DND-41 (cell line): ENCODE results near the gene DUSP8.
"Not testable (repeated sequence)": the region's sequence is repeated elsewhere in the genome, so short reads cannot be mapped to it uniquely, and the experiment has no call there.

Source experiments
- ATAC-seq: fragments of 200-7000 bp; cut with Tn5 transposase; 3 replicates; pipeline ENCODE4 v1.9.1; 2021; ENCODE audit warnings: low read depth; ENCODE audit not compliant: insufficient read depth
- DNase-seq: peaks from one replicate; pipeline ENCODE4 v3.0.0-alpha.2; 2020
- H2AFZ ChIP-seq: 2 replicates; pipeline ENCODE4 v1.6.0; 2012; ENCODE audit warnings: low read depth, low read length
- H3K27ac ChIP-seq: 2 replicates; pipeline ENCODE4 v1.5.1; 2012; ENCODE audit warnings: low read length, inconsistent platforms
- H3K27me3 ChIP-seq: fragments of 200-600 bp; sonication (generic); 2 replicates; pipeline ENCODE4 v1.6.0; 2012; ENCODE audit warnings: low read length, mild to moderate bottlenecking, inconsistent platforms; ENCODE audit not compliant: insufficient read depth, poor library complexity
- H3K36me3 ChIP-seq: 2 replicates; pipeline ENCODE4 v1.5.1; 2012; ENCODE audit warnings: low read length, inconsistent platforms; ENCODE audit not compliant: insufficient read depth
- H3K4me1 ChIP-seq: 2 replicates; pipeline ENCODE4 v1.5.1; 2012; ENCODE audit warnings: mild to moderate bottlenecking, low read length; ENCODE audit not compliant: insufficient read depth
- H3K4me2 ChIP-seq: 2 replicates; pipeline ENCODE4 v1.6.0; 2012; ENCODE audit warnings: mild to moderate bottlenecking, moderate library complexity, low read length, inconsistent platforms; ENCODE audit not compliant: insufficient read depth
- H3K4me3 ChIP-seq, 2 experiments: fragments of 200-600 bp in 1 of 2; shearing (Covaris generic) in 1 of 2; 2 replicates each; pipeline ENCODE4 v1.5.1; 2012 to 2016; ENCODE audit warnings: inconsistent platforms in 2 of 2, low read length in 2 of 2, mild to moderate bottlenecking in 2 of 2, low read depth in 1 of 2, moderate library complexity in 1 of 2
- H3K79me2 ChIP-seq: 2 replicates; pipeline ENCODE4 v1.6.0; 2012; ENCODE audit warnings: low read length, inconsistent platforms; ENCODE audit not compliant: insufficient read depth
- H3K9ac ChIP-seq: 2 replicates; pipeline ENCODE4 v1.6.0; 2012; ENCODE audit warnings: low read depth, mild to moderate bottlenecking, inconsistent platforms, low read length, moderate library complexity
- H3K9me3 ChIP-seq: 2 replicates; pipeline ENCODE4 v1.5.1; 2012; ENCODE audit warnings: low read length, moderate library complexity, mild to moderate bottlenecking, inconsistent platforms; ENCODE audit not compliant: insufficient read depth, severe bottlenecking
- H4K20me1 ChIP-seq: 2 replicates; pipeline ENCODE4 v1.6.0; 2012; ENCODE audit warnings: low read length; ENCODE audit not compliant: insufficient read depth
- CTCF ChIP-seq: IDR thresholded peaks from 2 replicates; pipeline ENCODE4 v1.5.1; 2012; ENCODE audit warnings: borderline replicate concordance, low read length, moderate library complexity, mild to moderate bottlenecking; ENCODE audit not compliant: poor library complexity, severe bottlenecking; ENCODE audit errors: extremely low read depth
- EZH2 ChIP-seq: IDR thresholded peaks from 3 replicates; pipeline ENCODE4 v1.6.1; 2012; ENCODE audit warnings: borderline replicate concordance, low read depth, mild to moderate bottlenecking, moderate library complexity, low read length, inconsistent platforms; ENCODE audit not compliant: severe bottlenecking

DUSP8 gene

GRCh38 chr11:1598816-1599215 is 26.7 kb upstream of the DUSP8 start:
- Histone ChIP-seq H2AFZ (no peak overlapping the region), H3K36me3 (no peaks in the 10 kb centered on the region), H3K27me3 (peaks cover 8% of the 10 kb centered on the region), H3K4me2 (no peak overlapping the region), H3K9me3 (no peaks in the 10 kb centered on the region), H4K20me1 (no peaks in the 10 kb centered on the region), H3K27ac (no peak overlapping the region), H3K4me1 (no peaks in the 10 kb centered on the region), H3K9ac (no peak overlapping the region), H3K4me3 (no peak overlapping the region), H3K79me2 (no peaks in the 10 kb centered on the region)
- DNase-seq, result no peak
- TF ChIP-seq EZH2, result no peak
- TF ChIP-seq CTCF, result no peak
- ATAC-seq, result no peak

GRCh38 chr11:1598406-1598805 is 26.3 kb upstream of the DUSP8 start:
- H3K27ac ChIP-seq, H2AFZ ChIP-seq, H3K9me3 ChIP-seq, H4K20me1 ChIP-seq, H3K36me3 ChIP-seq, H3K4me3 ChIP-seq, H3K27me3 ChIP-seq, H3K79me2 ChIP-seq, H3K4me2 ChIP-seq, DNase-seq, ATAC-seq, H3K9ac ChIP-seq, H3K4me1 ChIP-seq: not testable (repeated sequence)

GRCh38 chr11:1597994-1598380 is 25.9 kb upstream of the DUSP8 start, which contains the start of gene KRTAP5-2:
Gene KRTAP5-2, minus strand, starts transcription at chr11:1598294. Its CDS starts 44 bp downstream, at chr11:1598250.
- Histone ChIP-seq H3K27ac (no peak within 1 kb of the TSS), H3K9ac (no peak within 1 kb of the TSS), H3K4me3 (no peak within 1 kb of the TSS), H3K79me2 (no peaks in the 10 kb centered on the region), H3K27me3 (peaks cover 4% of the 10 kb centered on the region), H3K9me3 (no peaks in the 10 kb centered on the region), H2AFZ (no peak within 1 kb of the TSS), H3K4me2 (no peak within 1 kb of the TSS), H3K4me1 (no peaks in the 10 kb centered on the region), H3K36me3 (no peaks in the 10 kb centered on the region), H4K20me1 (no peaks in the 10 kb centered on the region)
- no peak for TF ChIP-seq CTCF
- no peak for TF ChIP-seq EZH2
- ATAC-seq (no peak), DNase-seq (no peak)

- TF ChIP-seq EZH2, result no peak
- no peak for TF ChIP-seq CTCF
- H3K9ac ChIP-seq, result no peak overlapping the region
- H3K27me3 ChIP-seq, result peaks cover 3% of the 10 kb centered on the region
- H3K9me3 ChIP-seq, result no peaks in the 10 kb centered on the region
- no peaks in the 10 kb centered on the region for H3K36me3 ChIP-seq
- no peaks in the 10 kb centered on the region for H3K79me2 ChIP-seq
- H4K20me1 ChIP-seq, result no peaks in the 10 kb centered on the region
- H2AFZ ChIP-seq, result no peak overlapping the region
- no peak overlapping the region for H3K4me2 ChIP-seq
- DNase-seq (no peak), ATAC-seq (no peak)
- no peak overlapping the region for H3K4me3 ChIP-seq
- H3K4me1 ChIP-seq, result no peaks in the 10 kb centered on the region
- H3K27ac ChIP-seq, result no peak overlapping the region
Observed at GRCh38 chr11:1597331-1597993, 25.4 kb upstream of the DUSP8 start.

GRCh38 chr11:1596576-1597121 is 24.6 kb upstream of the DUSP8 start:
- not testable (repeated sequence) for H3K9ac ChIP-seq, H3K4me3 ChIP-seq, DNase-seq, ATAC-seq, H2AFZ ChIP-seq, H3K9me3 ChIP-seq, H3K27me3 ChIP-seq, H3K4me1 ChIP-seq, H4K20me1 ChIP-seq, H3K79me2 ChIP-seq, H3K4me2 ChIP-seq, H3K36me3 ChIP-seq, H3K27ac ChIP-seq

GRCh38 chr11:1595994-1596575 is 24.0 kb upstream of the DUSP8 start:
- not testable (repeated sequence) for H2AFZ ChIP-seq, H3K27me3 ChIP-seq, ATAC-seq, H3K27ac ChIP-seq, H3K4me2 ChIP-seq, DNase-seq, H3K9ac ChIP-seq, H3K9me3 ChIP-seq, H4K20me1 ChIP-seq, H3K4me3 ChIP-seq, H3K36me3 ChIP-seq, H3K79me2 ChIP-seq, H3K4me1 ChIP-seq
